Measurements from ENCODE around the gene NAB1.

Gene NAB1

GRCh38 chr2:190736355-190736754 lies 87.5 kb downstream of the NAB1 start:
- ChIA-PET CTCF (no interaction called here), POLR2A (no interaction called here)
- no peak for TF ChIP-seq FOXM1 (IDR thresholded peaks at IDR 0.05; ENCODE audit: borderline replicate concordance)
- DNase-seq (ENCODE audit: extremely low spot score) = no peak

GRCh38 chr2:190740449-190740848 lies 91.6 kb downstream of the NAB1 start:
- CTCF ChIA-PET = no interaction called here
- POLR2A ChIA-PET = no interaction called here
- no peak for TF ChIP-seq L3MBTL2 (conservative IDR thresholded peaks at IDR 0.05)
- TF ChIP-seq SUZ12 (IDR thresholded peaks at IDR 0.05) = no peak
- no peak for TF ChIP-seq HDGF (IDR thresholded peaks at IDR 0.05; ENCODE audit: borderline replicate concordance)
- TF ChIP-seq LEF1 (IDR thresholded peaks at IDR 0.05; ENCODE audit: borderline replicate concordance) = no peak
- no peak for TF ChIP-seq CTBP1 (IDR thresholded peaks at IDR 0.05; ENCODE audit: borderline replicate concordance)
- TF ChIP-seq ARNT (IDR thresholded peaks at IDR 0.05) = no peak
- no peak for TF ChIP-seq ELF4 (IDR thresholded peaks at IDR 0.05)
- TF ChIP-seq TARDBP (IDR thresholded peaks at IDR 0.05) = no peak
- no peak for TF ChIP-seq PKNOX1 (IDR thresholded peaks at IDR 0.05)
- TF ChIP-seq FOXA1 (IDR thresholded peaks at IDR 0.05) = no peak
- no peak for TF ChIP-seq FOXK2 (IDR thresholded peaks at IDR 0.05)
- TF ChIP-seq ZNF384 (IDR thresholded peaks at IDR 0.05) = no peak
- DNase-seq (ENCODE audit: extremely low spot score) = no peak

All from HEK293T (cell line).